T-cell (primary cell): ENCODE data around the gene SLC35G2. TPM values are rescaled to one million over a fixed set of nuclear protein-coding genes. Genes with fewer than 3 reads are reported as not detected.
A peak's percentile ranks its signal among the peaks of the same experiment; 100 is the strongest.
"Not testable (repeated sequence)": the region's sequence is repeated elsewhere in the genome, so short reads cannot be mapped to it uniquely, and the experiment has no call there.

Experiments
- ATAC-seq, 4 experiments: fragments of 200-7000 bp in 3 of 4; fragments of 150-1000 bp in 1 of 4; cut with Tn5 transposase; replicated peaks in 1 of 4; 1 replicate in 3 of 4; 2 replicates in 1 of 4; pipeline ENCODE4 v1.10.0; 2021; ENCODE audit warnings: moderate library complexity in 3 of 4, mild to moderate bottlenecking in 2 of 4, moderate number of reproducible peaks in 1 of 4
- CTCF ChIA-PET, 2 donors: fragments of 300-600 bp; sonication (Branson Sonifier 250); formaldehyde crosslinking; loops; one replicate each; lab custom pipeline; 2022; ENCODE audit warnings: antibody characterized with exemption in 2 of 2; lab: Charles Lee
- POLR2A ChIA-PET, 2 donors: fragments of 300-600 bp; sonication (Branson Sonifier 250); formaldehyde crosslinking; loops; one replicate each; lab custom pipeline; 2022; ENCODE audit warnings: antibody characterized with exemption in 2 of 2; lab: Charles Lee
- DNase-seq, 35 experiments: peaks; one replicate each; pipeline versions ENCODE4 v3.0.0 to v3.0.0-alpha.2; 2013 to 2023
- H3K27ac ChIP-seq: one replicate; pipeline ENCODE4 v1.5.1; 2013; ENCODE audit warnings: low read length
- H3K27me3 ChIP-seq, 2 experiments: replicated peaks in 1 of 2; 1 replicate in 1 of 2; 2 replicates in 1 of 2; pipeline versions ENCODE4 v1.6.1 to v1.7.0; 2013; ENCODE audit warnings: low read length in 1 of 2, mixed read lengths in 1 of 2; ENCODE audit not compliant: control insufficient read depth in 2 of 2, insufficient read depth in 2 of 2; ENCODE audit errors: extremely low read depth in 1 of 2
- H3K36me3 ChIP-seq, 2 donors: 1 replicate in 1 of 2; 2 replicates in 1 of 2; pipeline versions ENCODE4 v1.6.1 to v1.7.0; 2013; ENCODE audit warnings: low read length in 1 of 2; ENCODE audit not compliant: control insufficient read depth in 2 of 2, insufficient read depth in 1 of 2; ENCODE audit errors: extremely low read depth in 1 of 2
- H3K4me1 ChIP-seq, 2 experiments: 1 replicate in 1 of 2; 2 replicates in 1 of 2; pipeline versions ENCODE4 v1.6.1 to v1.7.0; 2013; ENCODE audit warnings: low read length in 2 of 2, mixed read lengths in 1 of 2; ENCODE audit not compliant: insufficient read depth in 2 of 2, control insufficient read depth in 1 of 2; ENCODE audit errors: extremely low read depth in 1 of 2
- H3K4me3 ChIP-seq, 2 donors: 1 replicate in 1 of 2; 2 replicates in 1 of 2; pipeline versions ENCODE4 v1.5.1 to v1.7.0; 2013; ENCODE audit warnings: mild to moderate bottlenecking in 2 of 2, low read length in 1 of 2, moderate library complexity in 1 of 2; ENCODE audit not compliant: control insufficient read depth in 1 of 2; ENCODE audit errors: extremely low read depth in 1 of 2
- H3K9me3 ChIP-seq: 2 replicates; pipeline ENCODE4 v1.7.0; 2013
- H3K27ac Mint-ChIP-seq, 2 donors: one replicate each; pipeline ENCODE4 v1.8.0; 2020 to 2021; ENCODE audit warnings: mild to moderate bottlenecking in 2 of 2, mixed read lengths in 2 of 2
- H3K27me3 Mint-ChIP-seq, 2 donors: one replicate each; pipeline ENCODE4 v1.8.0; 2021 to 2022; ENCODE audit warnings: mixed read lengths in 2 of 2
- H3K36me3 Mint-ChIP-seq: one replicate; pipeline ENCODE4 v1.8.0; 2021; ENCODE audit warnings: mixed read lengths
- H3K4me1 Mint-ChIP-seq, 3 donors: one replicate each; pipeline ENCODE4 v1.8.0; 2020 to 2022; ENCODE audit warnings: mixed read lengths in 3 of 3, mild to moderate bottlenecking in 1 of 3
- H3K4me3 Mint-ChIP-seq, 3 donors: one replicate each; pipeline ENCODE4 v1.8.0; 2020 to 2022; ENCODE audit warnings: mild to moderate bottlenecking in 3 of 3, mixed read lengths in 3 of 3, moderate library complexity in 3 of 3
- H3K9me3 Mint-ChIP-seq, 3 donors: one replicate each; pipeline ENCODE4 v1.8.0; 2020 to 2022; ENCODE audit warnings: mixed read lengths in 3 of 3
- WGBS: methylation state at CpG from one replicate; pipeline ENCODE4 v1.1.5; 2013; ENCODE audit warnings: missing lambda C conversion rate; ENCODE audit not compliant: insufficient coverage; 5-methylcytosine and 5-hydroxymethylcytosine counted together
- total RNA-seq, 35 experiments: library from RNA in 6 of 35; stranded (reverse) in 6 of 35; fragments of 120-200 nt in 1 of 35; gene quantifications; one replicate each; pipeline versions ENCODE4 v1.2.1 to v1.2.4 and lab custom pipeline; 2013 to 2026

The SLC35G2 gene
- total RNA-seq, 5 donors from 2014 or later (not counting 1 experiment from before 2014, with no cell fraction given): 0.16 to 1.2 (median 0.29) TPM; not detected in 1

GRCh38 chr3:136897171-136897570 is 78.2 kb downstream of the SLC35G2 start:
- H3K4me3 ChIP-seq, H3K9me3 Mint-ChIP-seq, POLR2A ChIA-PET, H3K4me3 Mint-ChIP-seq, ATAC-seq, H3K9me3 ChIP-seq, H3K27me3 Mint-ChIP-seq, H3K27me3 ChIP-seq, H3K27ac ChIP-seq, H3K36me3 ChIP-seq, DNase-seq: not testable (repeated sequence)
- Mint-ChIP-seq H3K27ac (peak overlapping the region; percentile 21 to 40), H3K36me3 (peaks cover 28% of the 10 kb centered on the region), H3K4me1 (peaks cover 80 to 83% (median 82%) of the 10 kb centered on the region in 3 donors)
- peaks cover 9 to 12% of the 10 kb centered on the region in 2 experiments for H3K4me1 ChIP-seq
- 100% methylated on average over 1 of the region's 1 CpG for WGBS
- CTCF ChIA-PET: interaction anchor here in 1 of 2 donors (1.0 kb wide), 1 partner anchor 31 kb away, joined by 4 read pairs; no protein-coding TSS in a partner anchor

DNA sequence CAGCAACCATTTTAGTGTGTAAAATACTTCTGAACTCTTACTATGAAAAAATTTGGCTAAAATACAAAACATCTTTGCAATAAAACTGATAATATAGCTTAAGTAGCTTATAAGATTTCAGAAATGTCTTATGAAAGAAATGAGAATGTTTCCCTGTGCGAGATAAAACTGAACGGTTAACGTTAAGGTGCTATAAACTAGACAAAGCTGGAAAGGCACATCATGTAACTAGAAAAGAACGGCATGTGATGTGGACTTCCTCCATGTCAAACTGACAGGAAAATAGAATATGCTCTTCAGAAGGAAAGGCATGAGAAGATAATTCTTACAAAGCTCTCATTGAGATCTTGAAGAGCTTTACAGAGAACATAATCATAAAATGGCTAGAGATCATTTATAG is 79.6 kb downstream of the SLC35G2 start:
- Histone ChIP-seq H3K4me3 (no peak overlapping the region), H3K36me3 (no peaks in the 10 kb centered on the region), H3K9me3 (peaks cover 2% of the 10 kb centered on the region), H3K4me1 (peaks cover 9 to 12% of the 10 kb centered on the region in 2 experiments), H3K27me3 (no peaks in the 10 kb centered on the region), H3K27ac (peak overlapping the region; percentile 31)
- H3K9me3 Mint-ChIP-seq: peaks cover 3 to 11% (median 5%) of the 10 kb centered on the region in 3 donors
- DNase-seq (no peak), ATAC-seq (peak in 1 of 4 experiments; percentile 26)
- ChIA-PET POLR2A (interaction anchor here in 1 of 2 donors (1.0 kb wide), 1 partner anchor 37 kb away, joined by 3 read pairs; the partner anchor contains the start of gene NCK1), CTCF (interaction anchor here in 1 of 2 donors (0.6 to 1.6 kb wide), 5 partner anchors 11 to 146 kb away, joined by 3 to 7 read pairs (median 5); partner anchors contain the start of gene STAG1)
- peak overlapping the region in 2 of 3 donors; percentile 9 to 40 for H3K4me3 Mint-ChIP-seq
- peaks cover 74 to 79% (median 79%) of the 10 kb centered on the region in 3 donors for H3K4me1 Mint-ChIP-seq
- H3K36me3 Mint-ChIP-seq: peaks cover 35% of the 10 kb centered on the region
- no peaks in the 10 kb centered on the region for H3K27me3 Mint-ChIP-seq
- peak overlapping the region; percentile 29 to 66 for H3K27ac Mint-ChIP-seq
- WGBS: 84% methylated on average over 3 of the region's 4 CpGs

GRCh38 chr3:136898954-136899353 is 80.0 kb downstream of the SLC35G2 start:
- peaks cover 39% of the 10 kb centered on the region for H3K36me3 Mint-ChIP-seq
- peak overlapping the region; percentile 29 to 66 for H3K27ac Mint-ChIP-seq
- ATAC-seq (peak in 2 of 4 experiments; percentile 13 to 43), DNase-seq (no peak)
- WGBS: 87% methylated on average over 2 of the region's 2 CpGs
- peaks cover 2% of the 10 kb centered on the region for H3K9me3 ChIP-seq
- H3K9me3 Mint-ChIP-seq: peaks cover 5 to 15% (median 7%) of the 10 kb centered on the region in 3 donors
- H3K4me3 ChIP-seq: no peak overlapping the region
- H3K4me3 Mint-ChIP-seq: peak overlapping the region in 1 of 3 donors; percentile 40
- peaks cover 70 to 77% (median 75%) of the 10 kb centered on the region in 3 donors for H3K4me1 Mint-ChIP-seq
- H3K27ac ChIP-seq: peak overlapping the region; percentile 31
- H3K27me3 Mint-ChIP-seq: no peaks in the 10 kb centered on the region
- H3K27me3 ChIP-seq: no peaks in the 10 kb centered on the region
- POLR2A ChIA-PET: interaction anchor here in 1 of 2 donors (0.5 kb wide), 1 partner anchor 47 kb away, joined by 4 read pairs; no protein-coding TSS in a partner anchor
- no peaks in the 10 kb centered on the region for H3K36me3 ChIP-seq
- CTCF ChIA-PET: interaction anchor here in 1 of 2 donors (0.6 to 1.6 kb wide), 5 partner anchors 11 to 147 kb away, joined by 3 to 7 read pairs (median 5); partner anchors contain the start of gene STAG1
- H3K4me1 ChIP-seq: peaks cover 6 to 12% of the 10 kb centered on the region in 2 experiments

GRCh38 chr3:136899622-136900158 is 80.8 kb downstream of the SLC35G2 start:
- Mint-ChIP-seq H3K27me3 (no peaks in the 10 kb centered on the region), H3K9me3 (peaks cover 7 to 15% (median 8%) of the 10 kb centered on the region in 3 donors), H3K27ac (peak overlapping the region; percentile 53 to 54), H3K36me3 (peaks cover 42% of the 10 kb centered on the region), H3K4me1 (peaks cover 67 to 73% (median 69%) of the 10 kb centered on the region in 3 donors), H3K4me3 (peak overlapping the region; percentile 19 to 40 (median 35))
- Histone ChIP-seq H3K9me3 (peaks cover 6% of the 10 kb centered on the region), H3K36me3 (no peaks in the 10 kb centered on the region), H3K4me3 (no peak overlapping the region), H3K27ac (peak overlapping the region; percentile 4), H3K27me3 (no peaks in the 10 kb centered on the region), H3K4me1 (peaks cover 6 to 12% of the 10 kb centered on the region in 2 experiments)
- DNase-seq: peak in 1 of 35 experiments; percentile 22
- peak in 1 of 4 experiments; percentile 43 for ATAC-seq
- CTCF ChIA-PET: interaction anchor here in 1 of 2 donors (0.9 to 1.6 kb wide), 4 partner anchors 10 to 147 kb away, joined by 3 to 7 read pairs (median 3); partner anchors contain the start of gene STAG1
- no CpG with 5 or more reads among the region's 2 CpGs for WGBS
- POLR2A ChIA-PET: interaction anchor here in 1 of 2 donors (0.5 kb wide), 1 partner anchor 48 kb away, joined by 4 read pairs; no protein-coding TSS in a partner anchor

- WGBS: no CpG with 5 or more reads among the region's 1 CpG
- peaks cover 70 to 76% (median 71%) of the 10 kb centered on the region in 3 donors for H3K4me1 Mint-ChIP-seq
- POLR2A ChIA-PET: not testable (repeated sequence)
Measured at GRCh38 chr3:136900694-136901093, 81.8 kb downstream of the SLC35G2 start.

DNA sequence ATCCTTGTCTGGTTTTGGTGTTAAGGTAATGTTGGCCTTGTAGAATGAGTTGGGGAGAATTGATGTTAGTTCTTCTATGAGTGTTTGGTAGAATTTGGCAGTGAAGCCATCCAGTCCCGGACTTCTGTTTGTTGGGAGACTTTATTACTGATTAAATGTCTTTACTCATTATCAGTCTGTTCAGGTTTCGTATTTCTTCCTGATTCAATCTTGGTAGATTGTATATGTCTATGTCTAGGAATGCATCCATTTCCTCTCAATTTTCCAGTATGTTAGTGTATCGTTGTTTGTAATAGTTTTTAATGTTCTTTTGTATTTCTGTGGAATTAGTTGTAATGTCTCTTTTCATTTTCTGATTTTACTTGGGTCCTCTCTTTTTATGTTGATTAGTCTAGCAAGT is 82.5 kb downstream of the SLC35G2 start:
- H3K9me3 ChIP-seq: peaks cover 6% of the 10 kb centered on the region
- no peak overlapping the region for H3K4me3 ChIP-seq
- WGBS: no CpG with 5 or more reads among the region's 3 CpGs
- Mint-ChIP-seq H3K27me3 (no peaks in the 10 kb centered on the region), H3K4me1 (peaks cover 70 to 77% (median 74%) of the 10 kb centered on the region in 3 donors), H3K9me3 (peaks cover 7 to 15% (median 11%) of the 10 kb centered on the region in 3 donors), H3K27ac (no peak overlapping the region), H3K4me3 (no peak overlapping the region), H3K36me3 (peaks cover 41% of the 10 kb centered on the region)
- H3K36me3 ChIP-seq: no peaks in the 10 kb centered on the region
- DNase-seq (no peak), ATAC-seq (no peak)
- no peak overlapping the region for H3K27ac ChIP-seq
- no peaks in the 10 kb centered on the region for H3K27me3 ChIP-seq
- POLR2A ChIA-PET: no interaction called here
- CTCF ChIA-PET: interaction anchor here in 1 of 2 donors (0.6 kb wide), 1 partner anchor 149 kb away, joined by 3 read pairs; no protein-coding TSS in a partner anchor
- H3K4me1 ChIP-seq: peaks cover 6 to 23% of the 10 kb centered on the region in 2 experiments

More at GRCh38 chr3:136900694-136901093, 81.8 kb downstream of the SLC35G2 start:
- H3K4me3 ChIP-seq, ATAC-seq, H3K27ac ChIP-seq, H3K36me3 ChIP-seq, DNase-seq, H3K9me3 ChIP-seq, H3K27me3 ChIP-seq, H3K27me3 Mint-ChIP-seq: not testable (repeated sequence)
- CTCF ChIA-PET: interaction anchor here in 1 of 2 donors (0.9 kb wide), 1 partner anchor 113 kb away, joined by 3 read pairs; no protein-coding TSS in a partner anchor
- H3K36me3 Mint-ChIP-seq: peaks cover 42% of the 10 kb centered on the region
- H3K9me3 Mint-ChIP-seq: peaks cover 7 to 15% (median 8%) of the 10 kb centered on the region in 3 donors
- peaks cover 6 to 19% of the 10 kb centered on the region in 2 experiments for H3K4me1 ChIP-seq
- peak overlapping the region in 1 of 3 donors; percentile 40 for H3K4me3 Mint-ChIP-seq
- H3K27ac Mint-ChIP-seq: peak overlapping the region; percentile 53
